Hepatocyte (in vitro differentiated cells): ENCODE results near the gene CMC2.

ENCODE experiments used
- EZH2 ChIP-seq: fragments of 200-600 bp; sonication (generic); IDR thresholded peaks from 2 replicates; pipeline ENCODE4 v1.6.1; 2016; ENCODE audit warnings: antibody characterized with exemption, mild to moderate bottlenecking, borderline replicate concordance
- TF ChIP-seq, protein P1 (sequence below): fragments of 200-600 bp; sonication (generic); IDR thresholded peaks from 2 replicates; pipeline ENCODE4 v1.5.1; 2016; ENCODE audit warnings: antibody characterized with exemption, mild to moderate bottlenecking; ENCODE audit not compliant: poor library complexity

DNA sequence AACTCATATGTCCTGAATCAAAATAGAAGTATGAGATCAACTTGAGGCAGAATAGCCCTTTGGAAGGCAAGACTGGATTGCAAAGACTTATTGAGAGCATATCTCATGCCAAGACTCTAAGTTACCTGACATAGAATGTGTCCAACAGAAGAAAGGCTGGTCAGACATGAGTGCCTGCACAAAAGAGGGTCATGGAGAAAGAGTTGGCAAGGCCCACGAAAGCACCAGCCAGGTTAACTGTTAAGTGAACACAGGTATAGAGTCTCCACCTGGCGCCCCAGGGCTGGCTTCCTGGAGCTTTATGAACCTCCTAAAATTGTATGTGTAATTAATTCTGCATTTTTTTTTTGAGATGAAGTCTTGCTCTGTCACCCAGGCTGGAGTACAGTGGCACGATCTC is 71.0 kb downstream of the CMC2 start:
- TF ChIP-seq, protein P1, sequence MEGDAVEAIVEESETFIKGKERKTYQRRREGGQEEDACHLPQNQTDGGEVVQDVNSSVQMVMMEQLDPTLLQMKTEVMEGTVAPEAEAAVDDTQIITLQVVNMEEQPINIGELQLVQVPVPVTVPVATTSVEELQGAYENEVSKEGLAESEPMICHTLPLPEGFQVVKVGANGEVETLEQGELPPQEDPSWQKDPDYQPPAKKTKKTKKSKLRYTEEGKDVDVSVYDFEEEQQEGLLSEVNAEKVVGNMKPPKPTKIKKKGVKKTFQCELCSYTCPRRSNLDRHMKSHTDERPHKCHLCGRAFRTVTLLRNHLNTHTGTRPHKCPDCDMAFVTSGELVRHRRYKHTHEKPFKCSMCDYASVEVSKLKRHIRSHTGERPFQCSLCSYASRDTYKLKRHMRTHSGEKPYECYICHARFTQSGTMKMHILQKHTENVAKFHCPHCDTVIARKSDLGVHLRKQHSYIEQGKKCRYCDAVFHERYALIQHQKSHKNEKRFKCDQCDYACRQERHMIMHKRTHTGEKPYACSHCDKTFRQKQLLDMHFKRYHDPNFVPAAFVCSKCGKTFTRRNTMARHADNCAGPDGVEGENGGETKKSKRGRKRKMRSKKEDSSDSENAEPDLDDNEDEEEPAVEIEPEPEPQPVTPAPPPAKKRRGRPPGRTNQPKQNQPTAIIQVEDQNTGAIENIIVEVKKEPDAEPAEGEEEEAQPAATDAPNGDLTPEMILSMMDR, result no peak
- TF ChIP-seq EZH2, result no peak
